Karpas-422 (cell line): Measurements from ENCODE around the gene SVIL. TPM values are rescaled to one million over a fixed set of nuclear protein-coding genes. Genes with fewer than 3 reads are reported as not detected.
"Not testable (repeated sequence)": the region's sequence is repeated elsewhere in the genome, so short reads cannot be mapped to it uniquely, and the experiment has no call there.

ENCODE experiments used
- DNase-seq: peaks from one replicate; pipeline ENCODE4 v3.0.0-alpha.2; 2015
- H2AFZ ChIP-seq: fragments of 200-600 bp; sonication (generic); 2 replicates; pipeline ENCODE4 v1.6.1; 2014; ENCODE audit warnings: antibody characterized with exemption, low read length, mixed read lengths
- H3K27ac ChIP-seq: fragments of 200-600 bp; sonication (generic); 2 replicates; pipeline ENCODE4 v1.5.1; 2014; ENCODE audit warnings: mild to moderate bottlenecking, low read length, moderate library complexity
- H3K27me3 ChIP-seq: fragments of 200-600 bp; sonication (generic); 2 replicates; pipeline ENCODE4 v1.6.1; 2014; ENCODE audit warnings: low read length, mixed read lengths
- H3K36me3 ChIP-seq: fragments of 200-600 bp; sonication (generic); 2 replicates; pipeline ENCODE4 v1.6.1; 2014; ENCODE audit warnings: low read length, mixed read lengths; ENCODE audit not compliant: insufficient read depth
- H3K4me1 ChIP-seq: fragments of 200-600 bp; sonication (generic); 2 replicates; pipeline ENCODE4 v1.6.1; 2014; ENCODE audit warnings: mild to moderate bottlenecking, low read length, mixed read lengths
- H3K4me2 ChIP-seq: fragments of 200-600 bp; sonication (generic); 2 replicates; pipeline ENCODE4 v1.6.1; 2014; ENCODE audit warnings: low read length, low read depth, mild to moderate bottlenecking; ENCODE audit not compliant: poor library complexity, severe bottlenecking
- H3K4me3 ChIP-seq: fragments of 200-600 bp; sonication (generic); 2 replicates; pipeline ENCODE4 v1.5.1; 2014; ENCODE audit warnings: mild to moderate bottlenecking, antibody characterized with exemption, low read length, mixed read lengths
- H3K79me2 ChIP-seq: fragments of 200-600 bp; sonication (generic); 2 replicates; pipeline ENCODE4 v1.6.1; 2014; ENCODE audit warnings: mild to moderate bottlenecking, low read length, mixed read lengths
- H3K9ac ChIP-seq: fragments of 200-600 bp; sonication (generic); 2 replicates; pipeline ENCODE4 v1.6.0; 2014; ENCODE audit warnings: low read length
- H3K9me2 ChIP-seq: fragments of 200-600 bp; sonication (generic), shearing (Covaris generic); replicated peaks from 2 replicates; pipeline ENCODE4 v1.6.0; 2014; ENCODE audit warnings: mild to moderate bottlenecking, low read length, moderate library complexity; ENCODE audit not compliant: insufficient read depth
- H3K9me3 ChIP-seq: fragments of 300-700, 200-600 bp; sonication (generic); 2 replicates; pipeline ENCODE4 v1.6.1; 2014; ENCODE audit warnings: low read length, mixed read lengths
- H4K20me1 ChIP-seq: fragments of 200-600 bp; sonication (generic); 2 replicates; pipeline ENCODE4 v1.6.1; 2014; ENCODE audit warnings: mild to moderate bottlenecking, antibody characterized with exemption, low read length, low read depth; ENCODE audit not compliant: insufficient read depth
- total RNA-seq: library from RNA; depleted of rRNA; stranded (reverse); fragments of >200 nt; shearing (Covaris generic); gene quantifications from 2 replicates; pipeline ENCODE4 v1.2.3, GENCODE V29; 2014; ENCODE audit warnings: low replicate concordance

SVIL gene
- total RNA-seq, 1 experiment from 2014 or later: not detected

- not testable (repeated sequence) for H3K9ac ChIP-seq, H3K79me2 ChIP-seq, H3K4me2 ChIP-seq, H3K36me3 ChIP-seq, H4K20me1 ChIP-seq, H3K9me2 ChIP-seq, H3K9me3 ChIP-seq, DNase-seq, H2AFZ ChIP-seq, H3K4me1 ChIP-seq, H3K27me3 ChIP-seq, H3K4me3 ChIP-seq, H3K27ac ChIP-seq
Measured at GRCh38 chr10:29549493-29549892, 85.3 kb downstream of the SVIL start.

DNA sequence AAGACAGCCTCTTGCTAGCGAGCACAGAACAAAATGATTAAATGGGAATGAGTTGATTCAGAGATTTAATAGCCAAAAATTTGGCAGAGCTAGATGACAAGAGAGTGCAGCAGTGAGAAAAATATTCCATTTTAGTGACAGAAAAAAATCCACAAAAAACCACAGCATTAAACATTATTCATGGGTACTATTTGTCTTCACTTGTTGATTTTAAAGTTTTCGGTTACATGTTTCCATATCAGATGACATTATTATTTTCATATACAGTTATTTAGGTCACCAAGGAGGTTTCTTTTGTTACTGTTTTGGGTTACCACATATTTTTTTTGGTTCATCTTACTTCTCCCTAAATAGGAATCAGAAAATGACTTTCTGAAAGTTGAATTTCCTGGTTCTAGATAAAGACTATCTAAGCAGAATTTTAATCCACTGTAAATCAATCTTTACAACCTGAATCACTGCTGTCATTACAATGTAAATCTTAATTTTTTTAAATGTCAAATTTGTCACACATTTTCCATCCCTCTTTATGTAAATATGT, 87.9 kb downstream of the SVIL start:
- Histone ChIP-seq H2AFZ (no peak overlapping the region), H3K4me2 (no peak overlapping the region), H3K4me3 (no peak overlapping the region), H3K79me2 (no peaks in the 10 kb centered on the region), H3K27me3 (no peaks in the 10 kb centered on the region), H4K20me1 (no peaks in the 10 kb centered on the region), H3K9me2 (no peaks in the 10 kb centered on the region), H3K36me3 (no peaks in the 10 kb centered on the region), H3K9me3 (no peaks in the 10 kb centered on the region), H3K27ac (no peak overlapping the region), H3K4me1 (peaks cover 9% of the 10 kb centered on the region), H3K9ac (no peak overlapping the region)
- no peak for DNase-seq

DNA sequence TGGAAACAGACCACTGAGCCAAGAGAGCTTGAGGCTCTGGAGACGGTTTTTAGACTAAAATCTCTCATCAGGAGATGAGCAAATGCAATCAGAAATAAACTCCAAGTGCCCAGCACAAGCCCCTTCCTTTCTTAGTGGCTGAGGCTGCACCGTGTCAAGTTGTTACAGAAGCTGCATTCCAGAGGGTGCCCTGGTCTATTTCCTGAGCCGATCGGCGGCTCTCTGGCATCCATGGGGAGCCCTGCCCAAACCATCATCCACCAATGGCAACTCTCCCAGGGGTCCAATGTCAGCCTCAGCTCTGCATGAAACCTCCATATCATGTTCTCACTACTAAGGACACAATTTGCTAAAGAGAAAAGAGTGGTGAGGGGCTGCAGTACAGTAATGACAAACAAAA, 89.6 kb downstream of the SVIL start:
- H4K20me1 ChIP-seq: no peaks in the 10 kb centered on the region
- no peaks in the 10 kb centered on the region for H3K79me2 ChIP-seq
- H3K27me3 ChIP-seq: no peaks in the 10 kb centered on the region
- H3K9ac ChIP-seq: no peak overlapping the region
- H3K36me3 ChIP-seq: no peaks in the 10 kb centered on the region
- no peak overlapping the region for H3K4me2 ChIP-seq
- no peak overlapping the region for H2AFZ ChIP-seq
- H3K4me1 ChIP-seq: peaks cover 9% of the 10 kb centered on the region
- H3K9me2 ChIP-seq: no peaks in the 10 kb centered on the region
- H3K4me3 ChIP-seq: no peak overlapping the region
- H3K9me3 ChIP-seq: no peaks in the 10 kb centered on the region
- H3K27ac ChIP-seq: no peak overlapping the region
- DNase-seq: no peak

- H2AFZ ChIP-seq: no peak overlapping the region
- no peak for DNase-seq
Measured at GRCh38 chr10:29543715-29544114, 91.1 kb downstream of the SVIL start.

DNA sequence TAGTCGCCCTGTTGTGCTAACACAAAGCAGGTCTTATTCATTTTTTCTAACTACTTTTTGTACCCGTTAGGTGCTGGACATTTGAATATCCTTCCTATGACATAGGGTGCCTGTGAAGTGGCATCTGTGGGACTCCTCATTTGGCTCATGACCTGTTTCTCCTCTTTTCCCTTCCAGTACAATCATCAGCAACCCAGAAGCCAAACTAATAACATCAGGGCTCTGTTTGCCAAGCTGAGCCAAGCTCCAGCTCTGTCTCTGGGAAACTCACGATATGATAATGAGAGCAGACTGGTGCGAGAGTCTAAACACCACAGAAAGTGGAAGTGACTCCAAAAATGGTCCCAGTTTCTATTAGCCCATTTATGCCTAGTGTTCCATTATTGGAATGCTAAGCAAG, 92.0 kb downstream of the SVIL start:
- Histone ChIP-seq H3K4me3 (no peak overlapping the region), H3K27me3 (no peaks in the 10 kb centered on the region), H3K9me3 (no peaks in the 10 kb centered on the region), H3K4me1 (peaks cover 9% of the 10 kb centered on the region), H3K79me2 (no peaks in the 10 kb centered on the region), H3K9me2 (no peaks in the 10 kb centered on the region), H4K20me1 (no peaks in the 10 kb centered on the region), H3K4me2 (no peak overlapping the region), H2AFZ (no peak overlapping the region), H3K9ac (no peak overlapping the region), H3K27ac (no peak overlapping the region), H3K36me3 (no peaks in the 10 kb centered on the region)
- DNase-seq: no peak

More at GRCh38 chr10:29543715-29544114, 91.1 kb downstream of the SVIL start:
- H3K9me2 ChIP-seq: no peaks in the 10 kb centered on the region
- no peaks in the 10 kb centered on the region for H3K79me2 ChIP-seq
- H3K27ac ChIP-seq: no peak overlapping the region
- H3K36me3 ChIP-seq: no peaks in the 10 kb centered on the region
- no peaks in the 10 kb centered on the region for H4K20me1 ChIP-seq
- H3K4me3 ChIP-seq: no peak overlapping the region
- H3K4me2 ChIP-seq: no peak overlapping the region
- no peak overlapping the region for H3K9ac ChIP-seq
- peaks cover 9% of the 10 kb centered on the region for H3K4me1 ChIP-seq
- no peaks in the 10 kb centered on the region for H3K27me3 ChIP-seq
- no peaks in the 10 kb centered on the region for H3K9me3 ChIP-seq

DNA sequence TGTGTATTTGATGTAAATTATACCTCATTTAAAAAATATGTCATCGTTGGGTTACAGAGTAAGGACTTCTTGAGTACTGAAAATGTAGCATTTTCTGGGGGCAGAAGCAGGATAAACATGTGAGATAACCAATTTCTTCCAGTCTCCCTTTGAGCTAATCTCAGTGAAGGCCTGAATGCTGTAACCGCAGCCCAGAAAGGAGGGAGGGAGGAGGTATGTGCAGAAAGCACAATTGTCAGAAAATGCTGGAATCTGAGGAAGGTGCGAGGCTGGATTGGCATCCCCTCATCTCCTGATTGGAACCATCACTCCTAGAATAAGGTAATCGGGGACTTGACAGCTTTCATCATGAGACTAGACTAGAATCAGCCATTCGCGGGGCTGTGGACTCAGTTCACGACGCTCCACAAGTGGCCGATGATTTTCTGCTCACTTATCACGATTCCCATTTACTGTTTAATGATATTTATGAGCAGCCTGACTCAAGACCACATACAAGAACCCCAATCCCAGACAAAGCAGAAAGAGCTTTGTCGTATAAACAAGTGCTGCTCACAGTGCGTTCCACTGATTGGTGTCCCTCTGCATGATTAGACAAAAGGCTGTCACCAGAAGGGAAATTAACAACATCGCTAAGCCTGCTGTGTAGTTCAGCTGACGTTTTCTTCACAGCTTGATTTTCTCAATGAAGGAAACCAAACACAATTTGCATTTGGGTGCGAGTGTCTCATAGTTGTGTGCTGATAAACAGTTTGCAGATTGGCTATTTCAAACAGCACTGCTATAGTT, 93.2 kb downstream of the SVIL start:
- Histone ChIP-seq H3K4me1 (peaks cover 9% of the 10 kb centered on the region), H3K27ac (no peak overlapping the region), H3K9me3 (no peaks in the 10 kb centered on the region), H4K20me1 (no peaks in the 10 kb centered on the region), H3K4me2 (no peak overlapping the region), H3K4me3 (no peak overlapping the region), H3K9me2 (no peaks in the 10 kb centered on the region), H3K27me3 (no peaks in the 10 kb centered on the region), H3K9ac (no peak overlapping the region), H2AFZ (no peak overlapping the region), H3K36me3 (no peaks in the 10 kb centered on the region), H3K79me2 (no peaks in the 10 kb centered on the region)
- DNase-seq: no peak

DNA sequence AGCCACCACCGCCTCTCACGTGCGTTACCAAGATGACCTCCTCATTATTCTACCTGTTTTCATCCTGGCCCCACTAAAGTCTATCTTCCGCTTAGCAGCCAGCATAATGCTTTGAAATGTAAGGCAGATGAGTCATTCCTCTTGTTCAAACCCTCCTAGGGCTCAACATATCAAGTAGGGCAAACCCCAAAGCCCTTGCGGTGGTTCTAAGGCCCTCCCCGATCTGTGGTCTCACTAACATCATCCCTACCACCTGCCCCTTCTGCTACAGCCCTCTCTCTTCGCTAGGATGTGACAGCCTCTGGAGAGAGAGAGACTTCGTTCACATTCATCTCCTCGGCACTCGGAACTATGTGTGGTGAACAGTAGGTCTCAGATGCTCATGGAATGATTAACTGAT, 94.8 kb downstream of the SVIL start:
- Histone ChIP-seq H3K27ac (no peak overlapping the region), H2AFZ (no peak overlapping the region), H3K79me2 (no peaks in the 10 kb centered on the region), H3K9me3 (no peaks in the 10 kb centered on the region), H3K9ac (no peak overlapping the region), H4K20me1 (no peaks in the 10 kb centered on the region), H3K4me2 (no peak overlapping the region), H3K36me3 (no peaks in the 10 kb centered on the region), H3K4me3 (no peak overlapping the region), H3K9me2 (no peaks in the 10 kb centered on the region), H3K27me3 (no peaks in the 10 kb centered on the region), H3K4me1 (peaks cover 9% of the 10 kb centered on the region)
- no peak for DNase-seq

DNA sequence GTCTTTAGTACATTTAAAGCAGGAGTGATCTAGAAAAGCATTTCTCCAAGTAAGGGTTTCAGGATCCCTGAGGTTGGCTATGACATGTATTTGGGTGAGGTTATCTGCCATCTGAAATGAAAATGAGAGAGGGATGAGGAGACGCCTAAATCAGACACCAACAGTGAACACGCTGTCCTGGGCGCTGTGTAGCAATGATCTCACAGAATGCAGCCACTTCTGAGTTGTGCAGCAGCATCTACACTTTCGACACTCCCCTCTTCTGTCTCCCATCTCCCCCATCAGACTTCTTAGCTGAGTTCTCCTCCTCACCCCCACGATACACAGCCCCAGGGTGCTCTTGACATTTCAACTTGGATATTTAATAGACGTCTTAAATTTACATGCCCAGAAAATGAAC, 95.4 kb downstream of the SVIL start:
- Histone ChIP-seq H3K79me2 (no peaks in the 10 kb centered on the region), H3K4me2 (no peak overlapping the region), H4K20me1 (no peaks in the 10 kb centered on the region), H3K4me3 (no peak overlapping the region), H3K27me3 (no peaks in the 10 kb centered on the region), H3K9me3 (no peaks in the 10 kb centered on the region), H3K9me2 (no peaks in the 10 kb centered on the region), H3K36me3 (no peaks in the 10 kb centered on the region), H3K9ac (no peak overlapping the region), H3K4me1 (peaks cover 9% of the 10 kb centered on the region), H3K27ac (no peak overlapping the region), H2AFZ (no peak overlapping the region)
- no peak for DNase-seq
